ENCODE measurements around the gene LEP.

The LEP gene

GRCh38 chr7:128206017-128206746 lies 34.9 kb upstream of the LEP start:
- TF ChIP-seq, protein P1, sequence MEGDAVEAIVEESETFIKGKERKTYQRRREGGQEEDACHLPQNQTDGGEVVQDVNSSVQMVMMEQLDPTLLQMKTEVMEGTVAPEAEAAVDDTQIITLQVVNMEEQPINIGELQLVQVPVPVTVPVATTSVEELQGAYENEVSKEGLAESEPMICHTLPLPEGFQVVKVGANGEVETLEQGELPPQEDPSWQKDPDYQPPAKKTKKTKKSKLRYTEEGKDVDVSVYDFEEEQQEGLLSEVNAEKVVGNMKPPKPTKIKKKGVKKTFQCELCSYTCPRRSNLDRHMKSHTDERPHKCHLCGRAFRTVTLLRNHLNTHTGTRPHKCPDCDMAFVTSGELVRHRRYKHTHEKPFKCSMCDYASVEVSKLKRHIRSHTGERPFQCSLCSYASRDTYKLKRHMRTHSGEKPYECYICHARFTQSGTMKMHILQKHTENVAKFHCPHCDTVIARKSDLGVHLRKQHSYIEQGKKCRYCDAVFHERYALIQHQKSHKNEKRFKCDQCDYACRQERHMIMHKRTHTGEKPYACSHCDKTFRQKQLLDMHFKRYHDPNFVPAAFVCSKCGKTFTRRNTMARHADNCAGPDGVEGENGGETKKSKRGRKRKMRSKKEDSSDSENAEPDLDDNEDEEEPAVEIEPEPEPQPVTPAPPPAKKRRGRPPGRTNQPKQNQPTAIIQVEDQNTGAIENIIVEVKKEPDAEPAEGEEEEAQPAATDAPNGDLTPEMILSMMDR (IDR thresholded peaks at IDR 0.05; ENCODE audit: borderline replicate concordance, insufficient read depth, low read depth, low read length): no peak
- no peak overlapping the region for H3K4me3 ChIP-seq (ENCODE audit: low read depth, low read length)

DNA sequence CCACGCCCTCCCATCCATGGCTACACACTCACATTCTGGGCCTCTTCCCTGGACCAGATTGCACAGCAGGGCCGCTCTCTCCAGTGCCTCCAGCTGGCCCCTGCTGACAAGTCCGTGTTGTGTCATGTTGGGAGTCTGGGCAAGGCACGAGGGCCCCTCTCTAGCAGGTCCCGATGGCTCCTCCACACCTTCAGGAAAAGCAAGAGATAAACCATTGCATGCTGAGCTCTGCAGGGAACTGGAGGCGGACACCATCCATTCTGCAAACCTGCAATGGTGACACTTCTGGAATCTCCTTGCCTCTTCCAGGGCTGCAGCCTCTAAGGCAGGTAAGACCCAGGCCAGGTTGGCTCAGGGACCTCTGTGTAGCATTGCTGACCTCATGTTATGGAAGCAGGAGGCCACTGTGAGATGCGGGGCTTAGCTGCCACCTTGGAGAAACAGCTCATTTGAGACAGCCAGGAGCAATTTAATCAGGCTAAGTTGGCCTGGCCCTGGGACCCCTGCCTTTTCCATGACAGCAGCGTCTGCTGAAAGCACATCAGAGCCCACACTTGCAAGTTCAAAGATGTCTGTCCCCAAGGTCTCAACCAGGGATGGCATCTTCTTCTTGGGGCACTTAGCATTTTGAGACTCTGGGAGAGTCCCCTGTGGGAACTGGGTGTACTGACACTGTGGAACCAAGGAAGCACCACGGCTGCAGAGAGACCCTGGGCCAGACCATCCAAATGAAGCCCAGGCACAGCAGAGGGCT lies 34.2 kb upstream of the LEP start:
- H3K4me3 ChIP-seq (ENCODE audit: low read depth, low read length): no peak overlapping the region
- TF ChIP-seq, protein P1 (IDR thresholded peaks at IDR 0.05; ENCODE audit: borderline replicate concordance, insufficient read depth, low read depth, low read length): no peak

DNA sequence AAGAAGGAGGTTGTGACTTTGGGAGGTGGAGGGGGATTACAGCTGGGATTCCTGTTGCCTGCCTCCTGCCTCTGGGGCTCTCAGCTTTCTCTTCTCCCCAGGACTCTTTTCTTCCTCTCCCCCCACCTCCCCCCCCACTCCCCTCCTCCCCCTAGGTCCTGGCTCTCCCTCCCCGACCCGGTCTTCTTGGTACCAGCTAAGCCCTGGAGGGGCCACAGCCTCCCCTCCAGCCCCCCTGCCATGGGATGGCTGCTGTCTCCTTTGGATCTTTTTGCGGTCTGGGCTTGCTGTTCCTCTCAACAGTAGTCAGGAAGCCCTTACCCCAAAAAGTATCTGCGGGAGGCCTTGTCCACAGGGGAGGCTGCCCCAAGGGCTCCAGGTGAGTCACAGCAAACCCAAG lies 33.5 kb upstream of the LEP start:
- TF ChIP-seq, protein P1 (IDR thresholded peaks at IDR 0.05; ENCODE audit: borderline replicate concordance, insufficient read depth, low read depth, low read length): no peak
- no peak overlapping the region for H3K4me3 ChIP-seq (ENCODE audit: low read depth, low read length)

GRCh38 chr7:128209229-128210035 lies 31.6 kb upstream of the LEP start:
- H3K4me3 ChIP-seq (ENCODE audit: low read depth, low read length): no peak overlapping the region
- TF ChIP-seq, protein P1 (IDR thresholded peaks at IDR 0.05; ENCODE audit: borderline replicate concordance, insufficient read depth, low read depth, low read length): peak; percentile 98

DNA sequence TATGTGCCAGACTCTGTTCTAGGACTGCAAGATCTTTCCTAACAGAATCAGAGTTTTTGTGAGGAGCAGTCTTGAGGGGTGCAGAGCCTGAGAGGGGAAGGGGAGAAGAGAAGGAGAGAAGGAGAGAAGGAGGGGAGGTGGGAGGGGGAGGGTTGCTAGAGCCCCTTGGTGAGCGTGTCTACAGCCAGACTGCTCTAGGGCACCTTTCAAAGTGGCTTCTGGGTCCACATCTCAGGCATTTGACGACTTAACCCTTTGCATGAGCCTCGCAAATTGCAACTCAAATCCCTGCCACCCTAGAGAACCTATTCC lies 31.1 kb upstream of the LEP start:
- TF ChIP-seq, protein P1 (IDR thresholded peaks at IDR 0.05; ENCODE audit: borderline replicate concordance, insufficient read depth, low read depth, low read length): no peak
- no peak overlapping the region for H3K4me3 ChIP-seq (ENCODE audit: low read depth, low read length)

DNA sequence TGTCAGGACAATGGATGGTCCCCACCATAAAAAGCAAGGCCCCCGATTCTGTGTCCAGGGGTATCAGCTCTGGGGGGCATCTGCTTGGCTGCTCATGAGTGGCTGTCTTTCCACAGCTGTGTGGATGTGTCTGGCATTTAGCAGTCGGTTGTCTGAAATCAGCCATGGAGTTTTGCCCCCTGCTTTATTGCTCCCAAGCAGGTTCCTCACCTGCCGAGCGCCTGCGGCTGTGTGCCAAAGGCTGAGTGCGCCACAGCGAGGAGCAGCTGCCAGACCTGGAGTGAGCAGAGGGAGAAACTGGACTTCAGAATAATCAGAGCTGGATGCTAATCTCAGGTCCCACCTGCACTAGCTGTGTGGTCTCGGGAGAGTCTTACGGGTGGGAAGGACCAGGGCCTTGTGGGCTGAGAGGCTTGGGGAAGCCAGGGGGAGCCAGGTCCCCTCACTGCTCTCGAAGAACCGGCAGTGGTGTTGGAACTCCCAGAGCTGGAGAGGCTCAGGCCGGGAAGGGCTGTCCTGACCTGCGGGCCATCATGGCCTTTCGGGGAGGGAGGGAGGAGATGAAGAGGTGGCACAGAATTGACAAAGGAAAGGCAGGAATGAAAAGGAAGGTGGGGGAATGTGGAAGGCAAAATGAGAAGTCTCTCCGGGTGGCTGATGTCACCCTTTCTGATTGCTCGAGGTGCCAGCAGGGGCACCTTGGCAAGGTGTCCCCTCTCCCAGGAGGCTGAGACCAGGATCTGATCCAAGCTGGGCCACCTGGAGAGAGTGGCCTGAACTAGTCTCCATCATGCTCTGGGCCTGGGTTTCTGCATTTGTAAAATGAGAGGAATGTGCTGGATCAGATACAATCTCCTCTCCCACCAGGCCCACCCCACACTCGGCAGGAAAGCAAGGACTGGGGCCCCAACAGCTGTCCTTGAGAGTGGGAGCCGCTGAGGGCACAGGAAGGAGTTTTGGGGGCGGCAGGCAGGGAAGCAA lies 30.2 kb upstream of the LEP start:
- H3K4me3 ChIP-seq (ENCODE audit: low read depth, low read length): no peak overlapping the region
- TF ChIP-seq, protein P1 (IDR thresholded peaks at IDR 0.05; ENCODE audit: borderline replicate concordance, insufficient read depth, low read depth, low read length): no peak

Measured in GM12875 (cell line).